Endothelial cell of umbilical vein (primary cell): ENCODE data around the gene BDKRB2. TPM values are rescaled to one million over a fixed set of nuclear protein-coding genes. Genes with fewer than 3 reads are reported as not detected.

Experiments
- BruUV-seq: library from RNA; stranded (reverse); fragments of 400-500 nt; replicated peaks from 2 replicates; lab custom pipeline; 2021; lab: Mats Ljungman, UMichigan
- CTCF ChIA-PET: fragments of 300-600, 350-600 bp; sonication (Branson Sonifier 250); formaldehyde crosslinking; loops from one replicate; lab custom pipeline; 2021; ENCODE audit warnings: antibody characterized with exemption, inconsistent platforms; lab: Charles Lee
- POLR2A ChIA-PET: fragments of 300-600, 350-600 bp; sonication (Branson Sonifier 250); formaldehyde crosslinking; loops from one replicate; lab custom pipeline; 2021; ENCODE audit warnings: antibody characterized with exemption, inconsistent platforms; lab: Charles Lee
- DNase-seq: peaks from one replicate; pipeline ENCODE4 v3.0.0-alpha.2; 2011; ENCODE audit warnings: low read depth, low spot score
- FAIRE-seq: peaks from 2 replicates; lab custom pipeline; 2011; peaks lifted over from hg19 to GRCh38; lab: Jason Lieb, UNC
- H2AFZ ChIP-seq: 2 replicates; pipeline ENCODE4 v1.6.0; 2012; ENCODE audit warnings: low read depth, low read length, control low read depth, inconsistent platforms
- H3K27ac ChIP-seq: 2 replicates; pipeline ENCODE4 v1.5.1; 2011; ENCODE audit warnings: low read depth, mild to moderate bottlenecking, control low read depth, low read length, moderate library complexity; ENCODE audit not compliant: insufficient read depth
- H3K27me3 ChIP-seq, 2 experiments: 2 replicates each; pipeline versions ENCODE4 v1.6.0 to v1.6.1; 2011; ENCODE audit warnings: low read length in 2 of 2, mixed read lengths in 1 of 2; ENCODE audit not compliant: control insufficient read depth in 2 of 2, insufficient read depth in 2 of 2
- H3K36me3 ChIP-seq, 2 experiments: 2 replicates in 1 of 2; 3 replicates in 1 of 2; pipeline ENCODE4 v1.5.1; 2011; ENCODE audit warnings: low read length in 2 of 2, mild to moderate bottlenecking in 1 of 2, moderate library complexity in 1 of 2; ENCODE audit not compliant: control insufficient read depth in 2 of 2, insufficient read depth in 2 of 2; ENCODE audit errors: extremely low read depth in 1 of 2
- H3K4me1 ChIP-seq: 3 replicates; pipeline ENCODE4 v1.5.1; 2011; ENCODE audit warnings: mild to moderate bottlenecking, low read length; ENCODE audit not compliant: control insufficient read depth, insufficient read depth; ENCODE audit errors: extremely low read depth
- H3K4me2 ChIP-seq: 2 replicates; pipeline ENCODE4 v1.6.1; 2011; ENCODE audit warnings: low read length, control low read depth, mixed read lengths; ENCODE audit not compliant: insufficient read depth
- H3K4me3 ChIP-seq, 3 experiments: fragments of 200-600 bp in 1 of 3; sonication (generic), shearing (Covaris generic) in 1 of 3; replicated peaks in 1 of 3; 2 replicates each; pipeline ENCODE4 v1.5.1; 2011 to 2016; ENCODE audit warnings: control low read depth in 3 of 3, low read length in 3 of 3, mild to moderate bottlenecking in 2 of 3, inconsistent platforms in 1 of 3, low read depth in 1 of 3, moderate library complexity in 1 of 3; ENCODE audit not compliant: insufficient read depth in 1 of 3
- H3K79me2 ChIP-seq: 2 replicates; pipeline ENCODE4 v1.6.0; 2012; ENCODE audit warnings: low read length, inconsistent platforms; ENCODE audit not compliant: control insufficient read depth, insufficient read depth
- H3K9ac ChIP-seq: replicated peaks from 2 replicates; pipeline ENCODE3; 2011; ENCODE audit warnings: low read length, control low read depth; ENCODE audit not compliant: insufficient read depth; ENCODE audit errors: extremely low read depth
- H3K9me1 ChIP-seq: replicated peaks from 3 replicates; pipeline ENCODE4 v1.6.0; 2011; ENCODE audit warnings: mild to moderate bottlenecking, low read length; ENCODE audit not compliant: control insufficient read depth, insufficient read depth; ENCODE audit errors: extremely low read depth
- H3K9me3 ChIP-seq: replicated peaks from 2 replicates; pipeline ENCODE4 v1.5.1; 2012; ENCODE audit warnings: low read length, inconsistent platforms; ENCODE audit not compliant: control insufficient read depth, insufficient read depth
- H4K20me1 ChIP-seq: replicated peaks from 2 replicates; pipeline ENCODE3; 2011; ENCODE audit warnings: mild to moderate bottlenecking, low read length; ENCODE audit not compliant: control insufficient read depth, insufficient read depth; ENCODE audit errors: extremely low read depth
- EZH2 ChIP-seq: IDR thresholded peaks from 2 replicates; pipeline ENCODE4 v1.6.1; 2012; ENCODE audit warnings: borderline replicate concordance, low read depth, mild to moderate bottlenecking, moderate library complexity, low read length, inconsistent platforms; ENCODE audit not compliant: severe bottlenecking
- FOS ChIP-seq: IDR thresholded peaks from 2 replicates; pipeline ENCODE4 v1.6.1; 2011; ENCODE audit warnings: mild to moderate bottlenecking, low read length, moderate library complexity, borderline replicate concordance; ENCODE audit not compliant: insufficient read depth
- GATA2 ChIP-seq: IDR thresholded peaks from 2 replicates; pipeline ENCODE4 v1.7.0; 2011; ENCODE audit warnings: low read depth, mild to moderate bottlenecking, moderate library complexity, mixed read lengths, low read length; ENCODE audit not compliant: insufficient read length, insufficient read depth
- JUN ChIP-seq: IDR thresholded peaks from 2 replicates; pipeline ENCODE4 v1.6.1; 2011; ENCODE audit warnings: borderline replicate concordance, low read depth; ENCODE audit not compliant: insufficient read length, insufficient read depth
- MYC ChIP-seq: IDR thresholded peaks from one replicate; pipeline ENCODE4 v1.6.1; 2011; ENCODE audit warnings: mild to moderate bottlenecking, low read depth, low read length
- POLR2A ChIP-seq: IDR thresholded peaks from 2 replicates; pipeline ENCODE4 v1.6.1; 2012; ENCODE audit warnings: low read depth, mild to moderate bottlenecking, control low read depth, low read length
- POLR2AphosphoS5 ChIP-seq: IDR thresholded peaks from 2 replicates; pipeline ENCODE4 v1.6.1; 2012; ENCODE audit warnings: low read depth, mild to moderate bottlenecking, control low read depth, low read length, moderate library complexity; ENCODE audit not compliant: insufficient read depth
- dilution Hi-C: fragments of 300-500 bp; cut with MboI; formaldehyde crosslinking; loops from one replicate; pipeline ENCODE4 v1.15.0; 2019; ENCODE audit warnings: low sequenced_read_pairs; ENCODE audit not compliant: extremely low pct_ligation_motif_present
- intact Hi-C: fragments of 100-400 bp; cut with micrococcal nuclease; formaldehyde crosslinking; loops from one replicate; pipeline ENCODE4 v1.10.0; 2022
- polyA plus RNA-seq, 4 experiments: library from polyadenylated mRNA; depleted of rRNA in 3 of 4; stranded (reverse) in 3 of 4; unstranded in 1 of 4; fragments of >200 nt; gene quantifications; 2 replicates each; pipeline versions ENCODE4 v1.2.1 to v1.2.3, GENCODE V29; 2011 to 2012; ENCODE audit warnings: missing spikeins in 1 of 4
- total RNA-seq: library from RNA; stranded (reverse); gene quantifications from 2 replicates; pipeline ENCODE4 v1.2.3, GENCODE V29; 2021
- TF ChIP-seq, protein P1 (sequence below): IDR thresholded peaks from 2 replicates; pipeline ENCODE4 v1.6.1; 2011; ENCODE audit not compliant: insufficient read depth, insufficient read length
- TF ChIP-seq, protein P2 (sequence below), 2 donors: IDR thresholded peaks; 1 replicate in 1 of 2; 2 replicates in 1 of 2; pipeline ENCODE4 v1.5.1; 2011; ENCODE audit warnings: low read length in 2 of 2, mild to moderate bottlenecking in 2 of 2, moderate library complexity in 2 of 2, control low read depth in 1 of 2, inconsistent platforms in 1 of 2, low read depth in 1 of 2; ENCODE audit not compliant: insufficient read depth in 1 of 2; ENCODE audit errors: extremely low read depth in 1 of 2

BDKRB2 gene
- total and polyA plus RNA-seq, 2 donors (not counting 3 experiments of a cell fraction or from before 2014, with no cell fraction given): 0.22 to 0.77 TPM

DNA sequence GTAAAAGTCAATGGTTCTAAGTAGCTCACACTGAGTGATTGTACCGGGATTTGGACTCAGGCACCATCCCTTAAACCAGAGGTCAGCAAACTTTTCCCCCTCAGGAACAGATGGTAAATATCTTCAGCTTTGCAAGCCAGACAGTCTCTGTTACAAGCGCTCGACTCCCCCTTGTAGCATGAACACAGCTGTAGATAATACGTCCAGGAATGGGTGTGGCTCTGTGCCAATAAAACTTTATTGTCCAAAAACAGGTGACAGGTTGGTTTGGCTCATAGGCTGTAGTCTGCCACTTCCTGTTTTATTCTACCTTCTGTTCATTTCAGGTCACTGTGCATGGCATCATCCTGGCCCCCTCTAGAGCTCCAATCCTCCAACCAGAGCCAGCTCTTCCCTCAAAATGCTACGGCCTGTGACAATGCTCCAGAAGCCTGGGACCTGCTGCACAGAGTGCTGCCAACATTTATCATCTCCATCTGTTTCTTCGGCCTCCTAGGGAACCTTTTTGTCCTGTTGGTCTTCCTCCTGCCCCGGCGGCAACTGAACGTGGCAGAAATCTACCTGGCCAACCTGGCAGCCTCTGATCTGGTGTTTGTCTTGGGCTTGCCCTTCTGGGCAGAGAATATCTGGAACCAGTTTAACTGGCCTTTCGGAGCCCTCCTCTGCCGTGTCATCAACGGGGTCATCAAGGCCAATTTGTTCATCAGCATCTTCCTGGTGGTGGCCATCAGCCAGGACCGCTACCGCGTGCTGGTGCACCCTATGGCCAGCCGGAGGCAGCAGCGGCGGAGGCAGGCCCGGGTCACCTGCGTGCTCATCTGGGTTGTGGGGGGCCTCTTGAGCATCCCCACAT is 58.9 kb downstream of the BDKRB2 start:
- Histone ChIP-seq H3K4me2 (no peak overlapping the region), H3K9me1 (no peaks in the 10 kb centered on the region), H3K36me3 (no peaks in the 10 kb centered on the region), H3K27me3 (no peaks in the 10 kb centered on the region), H4K20me1 (no peaks in the 10 kb centered on the region), H3K4me1 (no peaks in the 10 kb centered on the region), H3K27ac (no peak overlapping the region), H2AFZ (no peak overlapping the region), H3K79me2 (no peaks in the 10 kb centered on the region), H3K4me3 (no peak overlapping the region), H3K9me3 (no peaks in the 10 kb centered on the region), H3K9ac (no peak overlapping the region)
- no peak for FAIRE-seq
- no TSS peak for BruUV-seq
- ChIA-PET CTCF (no interaction called here), POLR2A (no interaction called here)
- DNase-seq: no peak
- intact Hi-C loops (no loop called here), dilution Hi-C loops (no loop called here)
- no peak for TF ChIP-seq POLR2A

DNA sequence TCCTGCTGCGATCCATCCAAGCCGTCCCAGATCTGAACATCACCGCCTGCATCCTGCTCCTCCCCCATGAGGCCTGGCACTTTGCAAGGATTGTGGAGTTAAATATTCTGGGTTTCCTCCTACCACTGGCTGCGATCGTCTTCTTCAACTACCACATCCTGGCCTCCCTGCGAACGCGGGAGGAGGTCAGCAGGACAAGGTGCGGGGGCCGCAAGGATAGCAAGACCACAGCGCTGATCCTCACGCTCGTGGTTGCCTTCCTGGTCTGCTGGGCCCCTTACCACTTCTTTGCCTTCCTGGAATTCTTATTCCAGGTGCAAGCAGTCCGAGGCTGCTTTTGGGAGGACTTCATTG is 59.5 kb downstream of the BDKRB2 start:
- CTCF ChIA-PET: no interaction called here
- intact Hi-C loops (no loop called here), dilution Hi-C loops (no loop called here)
- Histone ChIP-seq H3K9me1 (no peaks in the 10 kb centered on the region), H3K27me3 (no peaks in the 10 kb centered on the region), H2AFZ (no peak overlapping the region), H3K79me2 (no peaks in the 10 kb centered on the region), H3K9ac (no peak overlapping the region), H3K27ac (no peak overlapping the region), H3K9me3 (no peaks in the 10 kb centered on the region), H3K4me2 (no peak overlapping the region), H3K4me3 (no peak overlapping the region), H4K20me1 (no peaks in the 10 kb centered on the region), H3K4me1 (no peaks in the 10 kb centered on the region), H3K36me3 (no peaks in the 10 kb centered on the region)
- DNase-seq: no peak
- TF ChIP-seq, protein P1, sequence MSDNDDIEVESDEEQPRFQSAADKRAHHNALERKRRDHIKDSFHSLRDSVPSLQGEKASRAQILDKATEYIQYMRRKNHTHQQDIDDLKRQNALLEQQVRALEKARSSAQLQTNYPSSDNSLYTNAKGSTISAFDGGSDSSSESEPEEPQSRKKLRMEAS: no peak
- TF ChIP-seq, protein P2, sequence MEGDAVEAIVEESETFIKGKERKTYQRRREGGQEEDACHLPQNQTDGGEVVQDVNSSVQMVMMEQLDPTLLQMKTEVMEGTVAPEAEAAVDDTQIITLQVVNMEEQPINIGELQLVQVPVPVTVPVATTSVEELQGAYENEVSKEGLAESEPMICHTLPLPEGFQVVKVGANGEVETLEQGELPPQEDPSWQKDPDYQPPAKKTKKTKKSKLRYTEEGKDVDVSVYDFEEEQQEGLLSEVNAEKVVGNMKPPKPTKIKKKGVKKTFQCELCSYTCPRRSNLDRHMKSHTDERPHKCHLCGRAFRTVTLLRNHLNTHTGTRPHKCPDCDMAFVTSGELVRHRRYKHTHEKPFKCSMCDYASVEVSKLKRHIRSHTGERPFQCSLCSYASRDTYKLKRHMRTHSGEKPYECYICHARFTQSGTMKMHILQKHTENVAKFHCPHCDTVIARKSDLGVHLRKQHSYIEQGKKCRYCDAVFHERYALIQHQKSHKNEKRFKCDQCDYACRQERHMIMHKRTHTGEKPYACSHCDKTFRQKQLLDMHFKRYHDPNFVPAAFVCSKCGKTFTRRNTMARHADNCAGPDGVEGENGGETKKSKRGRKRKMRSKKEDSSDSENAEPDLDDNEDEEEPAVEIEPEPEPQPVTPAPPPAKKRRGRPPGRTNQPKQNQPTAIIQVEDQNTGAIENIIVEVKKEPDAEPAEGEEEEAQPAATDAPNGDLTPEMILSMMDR (IDR thresholded peaks at IDR 0.05; ENCODE audit: extremely low read depth in 1 of 2, insufficient read depth in 1 of 2, low read depth in 1 of 2, low read length in 2 of 2): no peak
- TF ChIP-seq POLR2AphosphoS5: no peak
- no peak for TF ChIP-seq EZH2
- TF ChIP-seq FOS: no peak
- TF ChIP-seq MYC: no peak
- no peak for TF ChIP-seq POLR2A
- TF ChIP-seq JUN: no peak
- no peak for TF ChIP-seq GATA2
- no peak for FAIRE-seq
- POLR2A ChIA-PET: no interaction called here
- no TSS peak for BruUV-seq
